Measurements from ENCODE around the gene WASF3.
"Not testable (repeated sequence)": the region's sequence is repeated elsewhere in the genome, so short reads cannot be mapped to it uniquely, and the experiment has no call there.

WASF3 gene

GRCh38 chr13:26716984-26717383 is 159.5 kb downstream of the WASF3 start:
- DNase-seq (ENCODE audit: low read depth in 2 of 2): no peak

- no peak for DNase-seq (ENCODE audit: low read depth in 2 of 2)
These were observed 160.7 kb downstream of the WASF3 start for GRCh38 chr13:26718146-26718545.

GRCh38 chr13:26718872-26719271 is 161.4 kb downstream of the WASF3 start:
- DNase-seq (ENCODE audit: low read depth in 2 of 2): no peak

GRCh38 chr13:26719356-26719945 is 162.0 kb downstream of the WASF3 start:
- DNase-seq (ENCODE audit: low read depth in 2 of 2): no peak

- DNase-seq (ENCODE audit: low read depth in 2 of 2): peak in 1 of 2 donors; percentile 8
These were observed 164.0 kb downstream of the WASF3 start for GRCh38 chr13:26721251-26722121.

GRCh38 chr13:26722321-26722720 is 164.8 kb downstream of the WASF3 start:
- no peak for DNase-seq (ENCODE audit: low read depth in 2 of 2)

- not testable (repeated sequence) for DNase-seq (ENCODE audit: low read depth in 2 of 2)
These were observed 166.1 kb downstream of the WASF3 start for GRCh38 chr13:26723620-26724019.

GRCh38 chr13:26726684-26727083 is 169.2 kb downstream of the WASF3 start:
- no peak for DNase-seq (ENCODE audit: low read depth in 2 of 2)

GRCh38 chr13:26727122-26727521 is 169.6 kb downstream of the WASF3 start:
- DNase-seq (ENCODE audit: low read depth in 2 of 2): no peak

GRCh38 chr13:26727633-26728032 is 170.2 kb downstream of the WASF3 start:
- no peak for DNase-seq (ENCODE audit: low read depth in 2 of 2)

GRCh38 chr13:26735677-26736076 is 178.2 kb downstream of the WASF3 start:
- DNase-seq (ENCODE audit: low read depth in 2 of 2): no peak

Data from activated CD4-positive, alpha-beta T cell treated with anti-CD3 and anti-CD28 coated beads for 24 hours (primary cell).